ENCODE measurements around the gene TMEM30A. TPM values are rescaled to one million over a fixed set of nuclear protein-coding genes. Genes with fewer than 3 reads are reported as not detected.

The TMEM30A gene
- total RNA-seq, 1 donor from 2014 or later, result 44.5 TPM

DNA sequence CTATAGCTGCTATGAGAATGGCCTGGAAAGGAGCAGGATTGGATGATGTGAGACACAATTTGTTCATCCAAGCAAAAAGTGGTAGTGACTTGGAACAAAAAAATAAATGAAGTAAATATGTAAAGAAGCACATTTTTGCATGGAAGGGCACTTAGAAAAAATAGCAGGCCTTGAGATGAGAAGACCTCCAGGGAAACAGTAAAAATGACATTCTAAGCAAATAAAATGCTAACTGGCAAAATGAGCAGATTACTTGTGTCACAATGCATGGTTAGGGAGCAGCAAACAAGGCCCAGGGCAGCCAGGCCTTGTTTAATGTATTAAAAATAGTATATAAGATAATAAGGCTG is 21.2 kb downstream of the TMEM30A start:
- DNase-seq (ENCODE audit: low read depth, low spot score), result no peak
- TF ChIP-seq, protein P1, sequence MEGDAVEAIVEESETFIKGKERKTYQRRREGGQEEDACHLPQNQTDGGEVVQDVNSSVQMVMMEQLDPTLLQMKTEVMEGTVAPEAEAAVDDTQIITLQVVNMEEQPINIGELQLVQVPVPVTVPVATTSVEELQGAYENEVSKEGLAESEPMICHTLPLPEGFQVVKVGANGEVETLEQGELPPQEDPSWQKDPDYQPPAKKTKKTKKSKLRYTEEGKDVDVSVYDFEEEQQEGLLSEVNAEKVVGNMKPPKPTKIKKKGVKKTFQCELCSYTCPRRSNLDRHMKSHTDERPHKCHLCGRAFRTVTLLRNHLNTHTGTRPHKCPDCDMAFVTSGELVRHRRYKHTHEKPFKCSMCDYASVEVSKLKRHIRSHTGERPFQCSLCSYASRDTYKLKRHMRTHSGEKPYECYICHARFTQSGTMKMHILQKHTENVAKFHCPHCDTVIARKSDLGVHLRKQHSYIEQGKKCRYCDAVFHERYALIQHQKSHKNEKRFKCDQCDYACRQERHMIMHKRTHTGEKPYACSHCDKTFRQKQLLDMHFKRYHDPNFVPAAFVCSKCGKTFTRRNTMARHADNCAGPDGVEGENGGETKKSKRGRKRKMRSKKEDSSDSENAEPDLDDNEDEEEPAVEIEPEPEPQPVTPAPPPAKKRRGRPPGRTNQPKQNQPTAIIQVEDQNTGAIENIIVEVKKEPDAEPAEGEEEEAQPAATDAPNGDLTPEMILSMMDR (conservative IDR thresholded peaks at IDR 0.05), result no peak
- Mint-ChIP-seq H3K27ac (ENCODE audit: unreplicated experiment) (no peak overlapping the region), H3K4me1 (peaks cover 5% of the 10 kb centered on the region), H3K9me3 (no peaks in the 10 kb centered on the region), H3K36me3 (ENCODE audit: low read depth) (peaks cover 2% of the 10 kb centered on the region), H3K27me3 (ENCODE audit: low read depth) (no peaks in the 10 kb centered on the region), H3K4me3 (no peak overlapping the region)

- Mint-ChIP-seq H3K36me3 (ENCODE audit: low read depth) (peaks cover 2% of the 10 kb centered on the region), H3K27me3 (ENCODE audit: low read depth) (no peaks in the 10 kb centered on the region), H3K9me3 (no peaks in the 10 kb centered on the region), H3K4me3 (no peak overlapping the region), H3K4me1 (peaks cover 5% of the 10 kb centered on the region), H3K27ac (ENCODE audit: unreplicated experiment) (no peak overlapping the region)
- TF ChIP-seq, protein P1 (conservative IDR thresholded peaks at IDR 0.05), result no peak
- DNase-seq (ENCODE audit: low read depth, low spot score), result no peak
These were observed 21.7 kb downstream of the TMEM30A start for GRCh38 chr6:75262716-75263400.

- Mint-ChIP-seq H3K27me3 (ENCODE audit: low read depth) (no peaks in the 10 kb centered on the region), H3K36me3 (ENCODE audit: low read depth) (peaks cover 2% of the 10 kb centered on the region), H3K4me1 (no peaks in the 10 kb centered on the region), H3K4me3 (no peak overlapping the region), H3K27ac (ENCODE audit: unreplicated experiment) (no peak overlapping the region), H3K9me3 (no peaks in the 10 kb centered on the region)
- no peak for DNase-seq (ENCODE audit: low read depth, low spot score)
- TF ChIP-seq, protein P1 (conservative IDR thresholded peaks at IDR 0.05), result no peak
These were observed 23.3 kb downstream of the TMEM30A start for GRCh38 chr6:75261299-75261698.

- peak overlapping the region; percentile 31 for H3K27ac Mint-ChIP-seq (ENCODE audit: unreplicated experiment)
- no peak for DNase-seq (ENCODE audit: low read depth, low spot score)
- TF ChIP-seq, protein P1 (conservative IDR thresholded peaks at IDR 0.05), result no peak
- no peaks in the 10 kb centered on the region for H3K9me3 Mint-ChIP-seq
- H3K36me3 Mint-ChIP-seq (ENCODE audit: low read depth), result peaks cover 2% of the 10 kb centered on the region
- no peak overlapping the region for H3K4me3 Mint-ChIP-seq
- no peaks in the 10 kb centered on the region for H3K4me1 Mint-ChIP-seq
- no peaks in the 10 kb centered on the region for H3K27me3 Mint-ChIP-seq (ENCODE audit: low read depth)
These were observed 27.1 kb downstream of the TMEM30A start for GRCh38 chr6:75257343-75258087.

DNA sequence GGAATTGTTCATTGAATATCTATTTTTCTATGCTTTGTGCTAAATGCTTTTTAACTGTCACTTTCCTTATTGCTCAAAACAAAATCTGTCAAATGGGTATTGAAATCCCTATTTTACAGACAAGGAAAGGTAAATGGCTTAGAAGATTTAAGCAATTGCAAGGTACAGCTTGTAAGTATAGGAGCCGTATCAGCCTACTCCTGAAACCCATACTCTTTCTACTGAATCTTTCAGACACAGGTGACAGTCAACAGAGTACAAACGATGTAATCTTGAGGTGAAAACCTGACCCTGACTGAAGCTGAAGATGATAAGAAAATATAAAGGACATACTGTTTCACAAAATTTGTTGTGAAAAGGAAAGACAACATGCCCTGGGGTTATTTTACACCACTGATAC is 34.0 kb downstream of the TMEM30A start:
- Mint-ChIP-seq H3K4me1 (no peaks in the 10 kb centered on the region), H3K27ac (ENCODE audit: unreplicated experiment) (no peak overlapping the region), H3K27me3 (ENCODE audit: low read depth) (peaks cover 22% of the 10 kb centered on the region), H3K4me3 (no peak overlapping the region), H3K9me3 (no peaks in the 10 kb centered on the region), H3K36me3 (ENCODE audit: low read depth) (no peaks in the 10 kb centered on the region)
- DNase-seq (ENCODE audit: low read depth, low spot score), result no peak
- TF ChIP-seq, protein P1 (conservative IDR thresholded peaks at IDR 0.05), result no peak
